Retinal pigment epithelial cell (primary cell): ENCODE data around the gene ING1.
"Not testable (repeated sequence)": the region's sequence is repeated elsewhere in the genome, so short reads cannot be mapped to it uniquely, and the experiment has no call there.

Experiments
- DNase-seq: peaks from one replicate; pipeline ENCODE4 v3.0.0-alpha.2; 2010; ENCODE audit warnings: low read depth
- H3K4me3 ChIP-seq: 2 replicates; pipeline ENCODE4 v1.5.1; 2011; ENCODE audit warnings: mild to moderate bottlenecking, low read length, control low read depth, moderate library complexity
- TF ChIP-seq, protein P1 (sequence below): conservative IDR thresholded peaks from 2 replicates; pipeline ENCODE4 v1.5.1; 2011; ENCODE audit warnings: low read depth, low read length, control low read depth, inconsistent platforms

The ING1 gene, protein sequence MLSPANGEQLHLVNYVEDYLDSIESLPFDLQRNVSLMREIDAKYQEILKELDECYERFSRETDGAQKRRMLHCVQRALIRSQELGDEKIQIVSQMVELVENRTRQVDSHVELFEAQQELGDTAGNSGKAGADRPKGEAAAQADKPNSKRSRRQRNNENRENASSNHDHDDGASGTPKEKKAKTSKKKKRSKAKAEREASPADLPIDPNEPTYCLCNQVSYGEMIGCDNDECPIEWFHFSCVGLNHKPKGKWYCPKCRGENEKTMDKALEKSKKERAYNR

DNA sequence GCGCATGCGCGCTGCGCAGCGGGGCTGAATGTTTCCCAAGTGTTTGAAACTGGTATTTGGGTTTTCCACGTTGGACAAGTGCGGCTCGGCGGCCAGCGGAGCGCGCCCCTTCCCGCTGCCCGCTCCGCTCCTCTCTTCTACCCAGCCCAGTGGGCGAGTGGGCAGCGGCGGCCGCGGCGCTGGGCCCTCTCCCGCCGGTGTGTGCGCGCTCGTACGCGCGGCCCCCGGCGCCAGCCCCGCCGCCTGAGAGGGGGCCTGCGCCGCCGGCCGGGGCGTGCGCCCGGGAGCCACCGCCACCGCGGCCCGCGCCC, at the start of gene ING1:
ING1 (plus strand) TSS at position 59 of the 311 bp plus-strand sequence. CDS start 450 bp downstream, outside the sequence.
- TF ChIP-seq, protein P1, sequence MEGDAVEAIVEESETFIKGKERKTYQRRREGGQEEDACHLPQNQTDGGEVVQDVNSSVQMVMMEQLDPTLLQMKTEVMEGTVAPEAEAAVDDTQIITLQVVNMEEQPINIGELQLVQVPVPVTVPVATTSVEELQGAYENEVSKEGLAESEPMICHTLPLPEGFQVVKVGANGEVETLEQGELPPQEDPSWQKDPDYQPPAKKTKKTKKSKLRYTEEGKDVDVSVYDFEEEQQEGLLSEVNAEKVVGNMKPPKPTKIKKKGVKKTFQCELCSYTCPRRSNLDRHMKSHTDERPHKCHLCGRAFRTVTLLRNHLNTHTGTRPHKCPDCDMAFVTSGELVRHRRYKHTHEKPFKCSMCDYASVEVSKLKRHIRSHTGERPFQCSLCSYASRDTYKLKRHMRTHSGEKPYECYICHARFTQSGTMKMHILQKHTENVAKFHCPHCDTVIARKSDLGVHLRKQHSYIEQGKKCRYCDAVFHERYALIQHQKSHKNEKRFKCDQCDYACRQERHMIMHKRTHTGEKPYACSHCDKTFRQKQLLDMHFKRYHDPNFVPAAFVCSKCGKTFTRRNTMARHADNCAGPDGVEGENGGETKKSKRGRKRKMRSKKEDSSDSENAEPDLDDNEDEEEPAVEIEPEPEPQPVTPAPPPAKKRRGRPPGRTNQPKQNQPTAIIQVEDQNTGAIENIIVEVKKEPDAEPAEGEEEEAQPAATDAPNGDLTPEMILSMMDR, result no peak
- peak within 1 kb of the TSS; percentile 92 for H3K4me3 ChIP-seq
- DNase-seq, result no peak

GRCh38 chr13:110664041-110664440, 49.5 kb upstream of the ING1 start:
- no peak for DNase-seq
- TF ChIP-seq, protein P1, result no peak
- H3K4me3 ChIP-seq, result no peak overlapping the region

DNA sequence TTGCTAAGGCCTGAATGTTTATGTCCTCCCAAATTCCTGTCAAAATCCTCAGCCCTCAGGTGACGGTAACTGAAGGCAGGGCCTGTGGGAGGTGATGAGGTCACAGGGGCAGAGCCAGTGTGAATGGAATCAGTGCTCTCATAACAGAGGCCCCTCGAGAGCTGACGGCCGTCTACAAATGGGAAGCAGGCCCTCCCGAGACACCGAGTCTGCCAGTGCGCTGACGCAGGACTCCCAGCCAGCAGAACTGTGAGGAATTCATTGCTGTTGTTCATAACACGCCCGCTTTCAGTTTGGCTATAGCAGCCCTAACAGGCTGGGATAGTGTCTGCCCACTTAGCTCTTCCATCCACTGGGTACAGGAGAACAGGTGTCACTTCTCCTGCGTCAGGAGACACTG, 48.8 kb upstream of the ING1 start:
- TF ChIP-seq, protein P1, result no peak
- H3K4me3 ChIP-seq, result no peak overlapping the region
- DNase-seq, result no peak

DNA sequence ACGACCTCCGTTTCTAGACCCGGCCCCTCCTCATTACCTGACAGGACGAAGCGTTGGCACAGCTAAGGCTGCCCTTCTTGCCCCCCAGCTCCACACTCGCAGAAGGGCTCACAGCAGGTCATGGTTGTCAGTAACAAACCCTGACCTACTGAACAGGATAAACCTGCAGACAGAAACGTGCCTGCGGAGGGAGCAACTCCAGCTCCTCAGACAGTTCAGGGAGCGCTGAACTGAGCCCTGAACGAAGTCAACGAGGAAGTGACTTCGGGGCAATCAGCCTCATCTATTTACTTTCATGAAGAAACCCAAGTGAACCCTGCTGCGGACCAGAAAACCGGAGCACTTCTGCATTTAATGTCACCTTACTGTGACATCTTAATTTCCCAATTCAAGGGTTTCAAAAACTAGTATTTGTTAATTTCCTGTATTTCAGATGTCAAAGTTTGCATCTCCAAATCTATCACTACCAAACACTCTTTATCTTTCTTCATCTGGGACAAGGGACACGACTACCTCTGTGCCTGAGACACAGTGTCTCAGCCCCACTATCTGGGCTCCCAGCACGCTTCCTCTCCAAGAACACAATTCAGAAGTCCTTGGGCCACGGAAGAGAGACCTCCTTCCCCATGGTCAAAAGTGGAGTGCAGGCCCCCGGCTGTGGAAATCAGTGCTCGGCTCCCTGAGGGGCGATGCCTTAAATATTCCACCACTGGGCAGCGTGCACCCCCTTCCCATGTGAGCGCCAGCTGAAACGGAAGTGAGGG, 47.8 kb upstream of the ING1 start:
- H3K4me3 ChIP-seq, result no peak overlapping the region
- no peak for DNase-seq
- TF ChIP-seq, protein P1, result no peak

GRCh38 chr13:110666255-110666533, 47.3 kb upstream of the ING1 start:
- DNase-seq, result no peak
- no peak overlapping the region for H3K4me3 ChIP-seq
- TF ChIP-seq, protein P1, result no peak

DNA sequence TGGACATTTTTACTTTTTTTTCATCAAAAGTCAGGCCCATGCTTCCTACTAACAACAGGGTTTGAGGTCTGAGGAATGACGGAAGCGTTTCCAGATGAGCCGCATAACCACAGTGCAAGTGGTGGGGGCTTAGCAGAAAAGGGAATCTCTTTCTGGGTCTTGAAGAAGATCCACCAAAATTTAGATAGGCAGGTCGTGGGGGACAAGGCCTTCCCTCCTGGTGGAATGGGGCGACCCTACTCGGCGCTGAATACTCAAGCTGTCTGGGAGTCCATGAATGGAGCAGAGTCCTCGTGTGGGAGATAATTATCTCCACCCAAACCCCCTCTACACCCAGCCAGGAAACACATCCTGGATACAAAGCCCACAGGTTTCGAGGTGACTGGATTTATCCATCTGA, 44.5 kb upstream of the ING1 start:
- H3K4me3 ChIP-seq, result no peak overlapping the region
- TF ChIP-seq, protein P1, result no peak

GRCh38 chr13:110669814-110670213, 43.7 kb upstream of the ING1 start:
- DNase-seq, result not testable (repeated sequence)

More for the DNA sequence above, 44.5 kb upstream of the ING1 start:
- no peak for DNase-seq

More at GRCh38 chr13:110669814-110670213, 43.7 kb upstream of the ING1 start:
- H3K4me3 ChIP-seq, result not testable (repeated sequence)
